Uterus (tissue), 4 donors: ENCODE measurements around the gene EGFL8. TPM values are rescaled to one million over a fixed set of nuclear protein-coding genes. Genes with fewer than 3 reads are reported as not detected.
A peak's percentile ranks its signal among the peaks of the same experiment; 100 is the strongest.

ENCODE experiments used
- DNase-seq, 2 donors: peaks; one replicate each; pipeline ENCODE4 v3.0.0-alpha.2; 2019 to 2020
- H3K27ac ChIP-seq, 2 donors: fragments of 200-600 bp; sonication (generic); 1 replicate in 1 of 2; 2 replicates in 1 of 2; pipeline ENCODE4 v1.5.1; 2016 to 2018
- H3K27me3 ChIP-seq, 2 donors: fragments of 200-600 bp; sonication (generic); one replicate each; pipeline ENCODE4 v1.5.1; 2018 to 2019; ENCODE audit warnings: control low read depth in 1 of 2
- H3K36me3 ChIP-seq, 2 donors: fragments of 200-600 bp; sonication (generic); one replicate each; pipeline ENCODE4 v1.5.1; 2019; ENCODE audit warnings: control low read depth in 1 of 2
- H3K4me1 ChIP-seq, 2 donors: fragments of 200-600 bp; sonication (generic); one replicate each; pipeline ENCODE4 v1.5.1; 2018 to 2019; ENCODE audit warnings: control low read depth in 1 of 2
- H3K4me3 ChIP-seq, 2 donors: fragments of 200-600 bp; sonication (generic); 1 replicate in 1 of 2; 2 replicates in 1 of 2; pipeline ENCODE4 v1.5.1; 2018 to 2019; ENCODE audit warnings: mild to moderate bottlenecking in 1 of 2
- H3K9me3 ChIP-seq, 2 donors: fragments of 200-600 bp; sonication (generic); one replicate each; pipeline ENCODE4 v1.5.1; 2019; ENCODE audit warnings: control low read depth in 1 of 2
- POLR2A ChIP-seq, 2 donors: fragments of 450-650 bp; IDR thresholded peaks; one replicate each; pipeline ENCODE4 v1.6.1; 2016; ENCODE audit warnings: antibody characterized with exemption in 2 of 2, mild to moderate bottlenecking in 1 of 2, moderate library complexity in 1 of 2
- intact Hi-C: fragments of 100-400 bp; cut with DNase I; formaldehyde crosslinking; loops from one replicate; pipeline ENCODE4 v1.15.1; 2023; ENCODE audit warnings: low total_unique reads
- total RNA-seq, 4 donors: library from RNA; depleted of rRNA in 3 of 4; stranded (reverse); fragments of >200 nt in 3 of 4; gene quantifications; one replicate each; pipeline versions ENCODE4 v1.1.0 to v1.2.4, GENCODE V29; 2014 to 2023
- TF ChIP-seq, protein P1 (sequence below), 4 experiments: fragments of 200-600 bp in 2 of 4; fragments of 450-650 bp in 2 of 4; sonication (generic) in 2 of 4; IDR thresholded peaks; one replicate each; pipeline ENCODE4 v1.5.1; 2016 to 2019; ENCODE audit warnings: antibody characterized with exemption in 4 of 4, mild to moderate bottlenecking in 2 of 4, moderate library complexity in 1 of 4
- donor health status: DM: yes; HTN: yes; CAD: no.

Gene EGFL8
- total RNA-seq, 4 donors from 2014 or later: 9.2 to 54.8 (median 20.2) TPM

DNA sequence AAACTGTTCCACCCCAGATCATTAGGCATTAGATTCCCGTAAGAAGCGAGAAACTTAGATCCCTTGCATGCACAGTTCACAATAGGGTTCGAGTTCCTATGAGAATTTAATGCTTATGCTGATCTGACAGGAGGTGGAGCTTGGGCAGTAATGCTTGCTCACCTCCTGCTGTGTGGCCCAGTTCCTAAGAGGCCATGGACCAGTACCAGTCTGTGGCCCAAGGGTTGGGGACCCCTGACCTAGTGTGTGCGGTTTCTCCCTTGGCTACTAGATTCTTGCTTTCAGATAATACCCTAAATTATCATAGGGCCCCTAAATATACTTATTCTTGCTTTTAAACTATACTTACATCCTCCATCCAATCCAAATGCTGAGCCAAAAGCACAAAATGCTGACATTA is 30.0 kb downstream of the EGFL8 start:
- no peaks in the 10 kb centered on the region for H3K9me3 ChIP-seq
- H3K27me3 ChIP-seq: no peaks in the 10 kb centered on the region
- H3K4me1 ChIP-seq: peaks cover 3 to 7% of the 10 kb centered on the region in 2 donors
- no peak for TF ChIP-seq POLR2A (IDR thresholded peaks at IDR 0.05)
- TF ChIP-seq, protein P1, sequence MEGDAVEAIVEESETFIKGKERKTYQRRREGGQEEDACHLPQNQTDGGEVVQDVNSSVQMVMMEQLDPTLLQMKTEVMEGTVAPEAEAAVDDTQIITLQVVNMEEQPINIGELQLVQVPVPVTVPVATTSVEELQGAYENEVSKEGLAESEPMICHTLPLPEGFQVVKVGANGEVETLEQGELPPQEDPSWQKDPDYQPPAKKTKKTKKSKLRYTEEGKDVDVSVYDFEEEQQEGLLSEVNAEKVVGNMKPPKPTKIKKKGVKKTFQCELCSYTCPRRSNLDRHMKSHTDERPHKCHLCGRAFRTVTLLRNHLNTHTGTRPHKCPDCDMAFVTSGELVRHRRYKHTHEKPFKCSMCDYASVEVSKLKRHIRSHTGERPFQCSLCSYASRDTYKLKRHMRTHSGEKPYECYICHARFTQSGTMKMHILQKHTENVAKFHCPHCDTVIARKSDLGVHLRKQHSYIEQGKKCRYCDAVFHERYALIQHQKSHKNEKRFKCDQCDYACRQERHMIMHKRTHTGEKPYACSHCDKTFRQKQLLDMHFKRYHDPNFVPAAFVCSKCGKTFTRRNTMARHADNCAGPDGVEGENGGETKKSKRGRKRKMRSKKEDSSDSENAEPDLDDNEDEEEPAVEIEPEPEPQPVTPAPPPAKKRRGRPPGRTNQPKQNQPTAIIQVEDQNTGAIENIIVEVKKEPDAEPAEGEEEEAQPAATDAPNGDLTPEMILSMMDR (IDR thresholded peaks at IDR 0.05): no peak
- DNase-seq: no peak
- intact Hi-C loops: no loop called here
- H3K36me3 ChIP-seq: no peaks in the 10 kb centered on the region
- H3K27ac ChIP-seq: peak overlapping the region; percentile 89 to 100
- H3K4me3 ChIP-seq: no peak overlapping the region

DNA sequence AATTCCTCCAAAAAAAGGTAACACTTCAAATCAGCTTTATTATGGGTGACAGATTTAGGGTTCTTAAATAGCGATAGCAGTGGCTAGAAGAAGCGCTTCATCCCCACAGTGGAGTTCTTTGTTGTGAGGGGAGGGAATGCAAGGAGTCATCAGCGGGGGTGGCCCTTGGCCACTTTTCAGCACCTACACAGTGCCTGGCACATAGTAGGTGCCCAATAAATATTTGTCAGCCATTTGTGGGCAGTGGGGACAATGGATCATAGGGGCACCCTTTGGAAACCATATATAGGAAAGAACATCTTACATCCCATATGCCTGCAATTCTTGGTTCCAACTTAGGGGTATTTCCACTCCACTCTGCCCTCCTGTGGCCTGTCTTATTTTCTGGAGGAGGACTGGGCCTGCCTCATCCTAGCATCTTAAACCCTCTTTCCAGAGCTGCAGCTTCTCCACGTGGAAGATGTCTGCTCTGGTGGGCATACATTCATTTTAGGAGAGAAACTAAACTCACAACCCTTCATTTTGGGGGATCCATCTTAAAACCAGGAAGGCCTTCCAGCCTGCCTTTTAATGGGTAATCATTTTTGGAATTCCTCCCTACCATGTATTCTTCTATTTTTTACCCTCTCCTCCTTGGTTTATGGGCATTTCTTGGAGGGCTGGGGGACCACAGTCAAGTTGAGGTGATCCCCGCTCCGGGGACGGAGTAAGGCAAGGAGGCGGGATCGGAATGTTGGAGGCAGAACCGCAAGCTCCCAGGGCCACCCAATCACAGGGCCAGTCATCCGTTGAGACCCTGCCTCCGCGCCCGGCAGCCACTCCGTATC is 30.6 kb downstream of the EGFL8 start:
- H3K27me3 ChIP-seq: no peaks in the 10 kb centered on the region
- no peaks in the 10 kb centered on the region for H3K36me3 ChIP-seq
- DNase-seq: no peak
- H3K4me3 ChIP-seq: peak overlapping the region; percentile 13 to 19
- no peaks in the 10 kb centered on the region for H3K9me3 ChIP-seq
- TF ChIP-seq, protein P1 (IDR thresholded peaks at IDR 0.05): peak; percentile 8 to 57 (median 41)
- TF ChIP-seq POLR2A (IDR thresholded peaks at IDR 0.05): peak; percentile 66 to 98
- intact Hi-C loops: no loop called here
- peaks cover 3 to 7% of the 10 kb centered on the region in 2 donors for H3K4me1 ChIP-seq
- peak overlapping the region; percentile 89 to 100 for H3K27ac ChIP-seq

DNA sequence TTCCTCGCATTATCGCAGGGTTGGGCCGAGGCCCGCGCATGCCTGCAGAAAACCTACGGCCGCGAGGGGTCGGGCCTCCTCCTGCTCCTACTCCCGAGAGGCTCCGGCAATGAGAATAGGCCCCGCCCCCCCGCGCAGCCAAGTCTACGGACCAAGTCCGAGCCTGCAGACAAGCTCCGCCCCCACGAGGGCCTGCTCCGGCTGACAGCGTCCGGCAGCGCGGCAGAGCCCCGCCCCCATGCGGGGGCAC is 31.2 kb downstream of the EGFL8 start:
- Histone ChIP-seq H3K36me3 (no peaks in the 10 kb centered on the region), H3K4me3 (peak overlapping the region; percentile 69 to 89), H3K27ac (peak overlapping the region; percentile 100), H3K27me3 (no peaks in the 10 kb centered on the region), H3K4me1 (peaks cover 3 to 7% of the 10 kb centered on the region in 2 donors), H3K9me3 (no peaks in the 10 kb centered on the region)
- TF ChIP-seq, protein P1 (IDR thresholded peaks at IDR 0.05): peak; percentile 20 to 77 (median 51)
- no peak for TF ChIP-seq POLR2A (IDR thresholded peaks at IDR 0.05)
- intact Hi-C loops: no loop called here
- peak; percentile 100 for DNase-seq

DNA sequence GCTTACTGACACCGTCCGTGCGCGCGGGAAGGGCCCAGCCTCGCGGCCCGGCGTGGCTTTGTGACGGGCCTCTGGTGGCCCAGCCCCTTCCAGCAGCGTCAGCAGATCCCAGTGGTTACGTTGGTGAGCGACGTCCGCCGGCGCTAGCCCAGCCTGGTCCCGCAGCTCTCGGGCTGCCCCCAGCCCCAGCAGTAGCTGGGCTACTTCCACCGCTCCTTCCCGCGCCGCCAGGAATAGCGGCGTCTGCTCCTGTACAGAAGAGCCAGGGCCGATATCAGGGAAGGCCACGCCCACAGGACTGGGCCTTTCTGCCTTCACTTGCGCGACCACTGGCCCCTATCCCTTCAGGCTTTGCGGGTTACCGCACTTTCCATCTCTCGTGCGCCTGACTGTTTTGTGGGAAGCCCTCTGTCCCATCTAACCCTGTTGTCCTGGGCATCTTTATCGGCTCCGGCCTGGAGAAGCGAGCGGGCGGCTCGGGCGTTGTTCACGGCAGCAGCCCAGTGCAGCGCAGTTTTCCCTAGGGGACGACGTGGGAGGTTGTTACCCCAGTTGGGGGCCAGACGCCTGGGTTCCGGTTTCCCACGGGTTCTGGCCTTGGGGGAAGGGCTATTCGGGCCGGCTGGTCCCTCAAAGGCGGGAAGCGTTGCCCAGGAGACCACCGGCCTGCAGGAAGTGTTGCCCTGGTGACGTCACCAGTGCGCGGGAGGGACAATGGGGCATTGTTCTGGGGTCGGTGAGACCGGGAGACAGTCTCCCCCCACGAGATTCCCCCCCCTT is 31.7 kb downstream of the EGFL8 start:
- Histone ChIP-seq H3K9me3 (no peaks in the 10 kb centered on the region), H3K4me1 (peaks cover 3 to 7% of the 10 kb centered on the region in 2 donors), H3K27me3 (no peaks in the 10 kb centered on the region), H3K27ac (peak overlapping the region; percentile 100), H3K4me3 (peak overlapping the region; percentile 69 to 89), H3K36me3 (no peaks in the 10 kb centered on the region)
- intact Hi-C loops: no loop called here
- peak; percentile 92 to 96 for DNase-seq
- TF ChIP-seq, protein P1 (IDR thresholded peaks at IDR 0.05): no peak
- peak; percentile 96 to 100 for TF ChIP-seq POLR2A (IDR thresholded peaks at IDR 0.05)
